Measurements from ENCODE around the gene DLGAP1. TPM values are rescaled to one million over a fixed set of nuclear protein-coding genes. Genes with fewer than 3 reads are reported as not detected.
"Not testable (repeated sequence)": the region's sequence is repeated elsewhere in the genome, so short reads cannot be mapped to it uniquely, and the experiment has no call there.

DLGAP1 gene
- total and polyA plus RNA-seq, 2 of the 4 experiments (the other 2 are of a cell fraction): under 0.01 to 0.09 TPM

GRCh38 chr18:4034815-4035214 lies 420.3 kb downstream of the DLGAP1 start:
- H3K14ac ChIP-seq (replicated peaks; ENCODE audit: low read depth, low read length); H3K27ac ChIP-seq (ENCODE audit: insufficient read depth, low read length); ATAC-seq (ENCODE audit: low read depth); H3K56ac ChIP-seq (ENCODE audit: extremely low read depth, insufficient read depth, low read length); H3K23ac ChIP-seq (ENCODE audit: low read depth, low read length); intact Hi-C loops (cut with micrococcal nuclease); dilution Hi-C loops (cut with HindIII; ENCODE audit: low sequenced_read_pairs, unreplicated experiment); H4K20me1 ChIP-seq (ENCODE audit: insufficient read depth, low read length); H2BK5ac ChIP-seq (ENCODE audit: low read depth, low read length, poor library complexity, severe bottlenecking); DNase-seq; H3K4me2 ChIP-seq (ENCODE audit: low read depth, low read length); H2BK20ac ChIP-seq (ENCODE audit: low read depth, low read length); H3K4me1 ChIP-seq (ENCODE audit: control insufficient read depth, insufficient read depth, low read length); H4K91ac ChIP-seq (ENCODE audit: insufficient read depth, low read depth, low read length); H3K4me3 ChIP-seq (ENCODE audit: insufficient read depth, low read depth, low read length); H2BK120ac ChIP-seq (ENCODE audit: low read depth, low read length); H2AK5ac ChIP-seq (ENCODE audit: low read depth, low read length); H2BK15ac ChIP-seq (ENCODE audit: low read depth, low read length); POLR2A ChIA-PET (ENCODE audit: unreplicated experiment); H2AK9ac ChIP-seq (replicated peaks; ENCODE audit: low read depth, low read length, poor library complexity); H3K79me1 ChIP-seq (ENCODE audit: low read depth in 1 of 2, low read length in 2 of 2); H3K36me3 ChIP-seq (ENCODE audit: control insufficient read depth, insufficient read depth, low read length); BruUV-seq (replicated peaks); H4K5ac ChIP-seq (ENCODE audit: low read depth, low read length); H3K18ac ChIP-seq (ENCODE audit: low read depth, low read length); H4K8ac ChIP-seq (ENCODE audit: low read depth in 2 of 2, low read length in 2 of 2); in situ Hi-C loops (cut with MboI; ENCODE audit: low sequenced_read_pairs); H3K9me1 ChIP-seq (ENCODE audit: insufficient read depth, low read length); H3K9ac ChIP-seq (ENCODE audit: low read depth, low read length); H3K4ac ChIP-seq (ENCODE audit: low read depth, low read length); CTCF ChIA-PET; H3K27me3 ChIP-seq (ENCODE audit: control insufficient read depth, insufficient read depth, low read length); H2AFZ ChIP-seq (replicated peaks; ENCODE audit: low read length, poor library complexity); H3K9me3 ChIP-seq (ENCODE audit: control insufficient read depth, insufficient read depth, low read length): not testable (repeated sequence)
- WGBS, 2 experiments (ENCODE audit: extremely low coverage in 2 of 2, insufficient read length in 1 of 2): no CpG with 5 or more reads among the region's 4 CpGs
